Lower lobe of right lung (tissue), 2 donors: ENCODE results near the gene ZNF445. TPM values are rescaled to one million over a fixed set of nuclear protein-coding genes. Genes with fewer than 3 reads are reported as not detected.

Source experiments
- ATAC-seq, 2 donors: fragments of 200-7000 bp; cut with Tn5 transposase; one replicate each; pipeline ENCODE4 v1.9.1; 2020 to 2022; ENCODE audit warnings: mild to moderate bottlenecking in 2 of 2, moderate library complexity in 2 of 2
- DNase-seq: peaks from one replicate; pipeline ENCODE4 v3.0.0-alpha.2; 2020
- H3K27ac ChIP-seq: fragments of 200-600 bp; one replicate; pipeline ENCODE4 v1.8.0; 2022
- H3K27me3 ChIP-seq: fragments of 200-600 bp; one replicate; pipeline ENCODE4 v1.8.0; 2022; ENCODE audit warnings: low read depth
- H3K36me3 ChIP-seq: fragments of 200-600 bp; one replicate; pipeline ENCODE4 v1.8.0; 2022; ENCODE audit warnings: mild to moderate bottlenecking
- H3K4me1 ChIP-seq: fragments of 200-600 bp; one replicate; pipeline ENCODE4 v1.8.0; 2022
- H3K4me3 ChIP-seq: fragments of 200-600 bp; one replicate; pipeline ENCODE4 v1.8.0; 2022; ENCODE audit warnings: mild to moderate bottlenecking
- H3K9me3 ChIP-seq: fragments of 200-600 bp; one replicate; pipeline ENCODE4 v1.8.0; 2022
- intact Hi-C: fragments of 100-400 bp; cut with DNase I; formaldehyde crosslinking; loops from one replicate; pipeline ENCODE4 v1.11.0; 2022
- total RNA-seq: library from RNA; stranded (reverse); fragmentation: NEBNext Ultra II Directional; extraction: Animal tissue kit (Norgen Biotek cat#: 25700); gene quantifications from one replicate; pipeline ENCODE4 v1.2.1, GENCODE V29; 2021
- TF ChIP-seq, protein P1 (sequence below): fragments of 200-600 bp; IDR thresholded peaks from one replicate; pipeline ENCODE4 v1.8.0; 2022; ENCODE audit warnings: antibody characterized with exemption, mild to moderate bottlenecking
- donor health status: DM: no; HTN: yes; CAD: no; lungs with severe emphysema.

ZNF445 gene
- total RNA-seq, 1 donor from 2014 or later, result 21.1 TPM

DNA sequence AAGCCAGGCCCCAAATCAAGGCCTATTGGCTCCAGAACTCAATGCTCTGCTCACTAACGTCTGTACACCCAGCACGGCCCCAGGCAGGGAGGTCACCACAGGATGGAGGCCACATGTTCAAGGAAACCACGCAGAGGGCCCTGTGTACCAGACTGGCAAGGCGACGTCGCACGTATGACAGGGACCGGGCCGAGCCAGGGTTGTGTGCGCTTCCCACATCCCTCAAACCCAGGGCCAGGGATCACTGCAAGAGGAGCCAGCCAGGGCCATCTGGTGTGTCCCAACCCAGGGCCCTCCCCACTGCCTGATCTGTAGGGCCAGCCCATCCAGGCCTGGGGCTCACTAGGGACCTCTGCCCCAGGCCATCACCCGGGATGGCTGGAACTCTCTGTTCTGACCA, 62.0 kb downstream of the ZNF445 start:
- H3K36me3 ChIP-seq, result no peaks in the 10 kb centered on the region
- H3K27me3 ChIP-seq, result no peaks in the 10 kb centered on the region
- ATAC-seq (no peak), DNase-seq (no peak)
- H3K4me3 ChIP-seq, result no peak overlapping the region
- no peak overlapping the region for H3K27ac ChIP-seq
- intact Hi-C loops, result no loop called here
- no peaks in the 10 kb centered on the region for H3K9me3 ChIP-seq
- no peaks in the 10 kb centered on the region for H3K4me1 ChIP-seq
- TF ChIP-seq, protein P1, sequence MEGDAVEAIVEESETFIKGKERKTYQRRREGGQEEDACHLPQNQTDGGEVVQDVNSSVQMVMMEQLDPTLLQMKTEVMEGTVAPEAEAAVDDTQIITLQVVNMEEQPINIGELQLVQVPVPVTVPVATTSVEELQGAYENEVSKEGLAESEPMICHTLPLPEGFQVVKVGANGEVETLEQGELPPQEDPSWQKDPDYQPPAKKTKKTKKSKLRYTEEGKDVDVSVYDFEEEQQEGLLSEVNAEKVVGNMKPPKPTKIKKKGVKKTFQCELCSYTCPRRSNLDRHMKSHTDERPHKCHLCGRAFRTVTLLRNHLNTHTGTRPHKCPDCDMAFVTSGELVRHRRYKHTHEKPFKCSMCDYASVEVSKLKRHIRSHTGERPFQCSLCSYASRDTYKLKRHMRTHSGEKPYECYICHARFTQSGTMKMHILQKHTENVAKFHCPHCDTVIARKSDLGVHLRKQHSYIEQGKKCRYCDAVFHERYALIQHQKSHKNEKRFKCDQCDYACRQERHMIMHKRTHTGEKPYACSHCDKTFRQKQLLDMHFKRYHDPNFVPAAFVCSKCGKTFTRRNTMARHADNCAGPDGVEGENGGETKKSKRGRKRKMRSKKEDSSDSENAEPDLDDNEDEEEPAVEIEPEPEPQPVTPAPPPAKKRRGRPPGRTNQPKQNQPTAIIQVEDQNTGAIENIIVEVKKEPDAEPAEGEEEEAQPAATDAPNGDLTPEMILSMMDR, result no peak

DNA sequence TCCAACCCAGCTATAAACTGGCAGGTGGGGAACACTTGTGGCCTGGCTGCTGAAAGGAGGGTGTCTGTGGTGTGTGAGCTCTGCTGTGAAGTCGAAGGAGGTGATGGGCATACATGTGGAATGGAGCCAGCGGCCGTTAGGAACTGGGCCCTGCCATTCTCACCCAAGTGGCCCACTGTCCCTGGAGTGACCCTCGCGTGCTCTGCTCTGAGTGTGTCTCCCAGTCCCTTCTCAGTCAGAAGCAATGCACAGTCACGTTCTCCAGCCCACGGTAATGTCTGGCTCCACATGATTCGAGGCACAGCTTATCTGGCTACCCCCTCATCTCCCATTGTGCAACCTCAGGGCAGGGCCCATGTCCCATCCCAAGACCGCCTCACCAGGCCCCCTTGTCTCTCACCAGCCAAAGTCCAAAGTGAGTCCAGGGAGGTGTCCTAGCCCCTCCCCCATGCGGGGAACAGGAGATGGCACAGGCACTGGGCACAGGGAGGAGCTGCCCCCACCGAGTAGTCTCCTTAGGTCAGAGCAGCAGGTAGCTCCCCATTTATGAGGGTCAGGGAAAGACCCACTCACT, 62.9 kb downstream of the ZNF445 start:
- intact Hi-C loops, result no loop called here
- TF ChIP-seq, protein P1, result no peak

DNA sequence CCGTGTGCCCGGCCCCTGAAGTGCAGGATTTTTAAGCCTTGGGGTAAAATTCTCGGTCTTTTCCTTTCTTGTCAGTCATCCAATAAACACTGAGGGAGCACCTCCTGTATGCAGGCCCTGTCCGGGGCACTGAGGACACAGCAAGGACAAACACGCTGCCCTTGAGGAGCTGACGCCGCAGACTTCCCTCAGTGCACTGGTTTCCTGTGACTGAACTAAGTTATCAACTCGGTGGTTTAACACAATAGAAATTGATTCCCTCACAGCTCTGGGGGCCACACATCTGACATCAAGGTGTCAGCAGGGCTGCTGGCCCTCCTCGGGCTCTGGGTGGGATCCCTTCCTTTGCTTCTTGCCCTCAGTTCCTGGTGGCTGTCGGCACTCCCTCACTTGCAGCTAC, 65.1 kb downstream of the ZNF445 start:
- Histone ChIP-seq H3K4me1 (no peaks in the 10 kb centered on the region), H3K4me3 (no peak overlapping the region), H3K36me3 (peaks cover 4% of the 10 kb centered on the region), H3K27me3 (no peaks in the 10 kb centered on the region), H3K9me3 (no peaks in the 10 kb centered on the region), H3K27ac (no peak overlapping the region)
- ATAC-seq, result no peak
- no peak for DNase-seq
- intact Hi-C loops, result no loop called here
- TF ChIP-seq, protein P1, result no peak

More for the DNA sequence above, 62.9 kb downstream of the ZNF445 start:
- ATAC-seq, result no peak
- H3K36me3 ChIP-seq, result no peaks in the 10 kb centered on the region
- no peaks in the 10 kb centered on the region for H3K9me3 ChIP-seq
- H3K4me3 ChIP-seq, result no peak overlapping the region
- H3K4me1 ChIP-seq, result no peaks in the 10 kb centered on the region
- DNase-seq, result no peak
- H3K27ac ChIP-seq, result no peak overlapping the region
- H3K27me3 ChIP-seq, result no peaks in the 10 kb centered on the region

DNA sequence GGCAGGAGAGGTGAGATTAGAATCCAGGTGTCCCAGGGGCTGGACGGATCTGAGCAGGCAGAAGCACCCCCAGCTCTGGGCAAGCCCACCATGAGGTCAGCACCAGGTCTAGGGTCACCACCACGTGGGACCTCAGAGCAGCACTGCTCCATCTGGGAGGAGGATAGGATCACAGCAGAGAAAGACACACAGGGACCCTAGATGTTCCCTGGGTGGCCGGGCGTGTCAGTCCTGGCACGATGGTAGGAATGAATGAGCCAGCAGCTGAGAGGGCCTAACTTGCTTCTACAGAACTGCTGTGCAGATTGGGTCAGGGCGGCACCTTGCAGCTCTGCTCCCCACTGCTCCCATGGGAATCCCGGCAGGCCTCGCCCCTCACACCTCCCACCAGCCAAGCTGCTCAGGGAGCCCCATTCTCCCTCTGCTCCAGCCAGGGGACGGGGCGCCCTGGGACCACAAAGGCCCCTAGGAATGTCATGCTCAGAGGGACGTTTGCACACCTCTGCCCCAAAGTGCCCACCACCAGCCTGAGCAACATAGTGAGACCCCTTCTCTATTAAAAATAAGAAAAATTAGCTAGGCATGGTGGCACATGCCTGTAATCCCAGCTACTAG, 66.3 kb downstream of the ZNF445 start:
- intact Hi-C loops, result no loop called here
- no peak overlapping the region for H3K27ac ChIP-seq
- ATAC-seq (no peak), DNase-seq (no peak)
- no peaks in the 10 kb centered on the region for H3K27me3 ChIP-seq
- TF ChIP-seq, protein P1, result no peak
- no peaks in the 10 kb centered on the region for H3K9me3 ChIP-seq
- H3K36me3 ChIP-seq, result peaks cover 6% of the 10 kb centered on the region
- H3K4me1 ChIP-seq, result no peaks in the 10 kb centered on the region
- no peak overlapping the region for H3K4me3 ChIP-seq

DNA sequence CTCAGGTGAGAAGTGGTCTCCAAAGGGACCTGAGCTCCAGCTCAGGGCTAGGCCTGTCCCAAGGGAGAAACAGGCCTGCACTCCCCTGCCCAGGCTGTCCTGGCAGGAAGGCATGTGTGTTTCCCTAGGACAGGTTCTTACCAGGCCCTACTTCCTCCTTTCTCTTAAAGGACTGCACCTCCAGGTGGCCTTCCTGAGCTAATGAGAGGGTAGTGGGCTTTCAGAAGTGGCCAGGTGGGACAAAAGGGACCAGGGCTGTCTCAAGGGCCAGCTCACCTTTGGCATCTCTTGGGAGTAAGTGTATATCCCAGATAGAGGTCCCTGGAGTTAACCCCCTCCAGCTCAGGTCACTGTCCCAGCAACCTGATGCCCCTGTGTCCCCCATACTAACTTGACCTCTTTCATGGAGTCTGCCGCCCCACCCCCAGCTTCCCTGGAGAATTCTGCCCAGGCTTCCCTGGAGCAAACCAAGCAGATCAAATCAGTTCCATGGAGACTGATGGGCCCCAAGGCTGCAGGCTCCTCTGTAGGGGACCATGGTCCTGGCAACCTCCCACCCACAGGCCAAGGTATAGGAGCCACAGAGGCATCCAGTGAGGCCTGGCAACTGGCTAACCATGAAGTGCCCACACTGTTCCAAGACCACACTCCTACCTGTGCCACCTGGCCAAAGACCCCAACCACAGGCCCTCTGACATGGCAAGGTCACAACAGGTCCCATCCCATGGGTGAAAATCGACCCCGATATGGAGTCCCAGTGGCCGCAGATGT, 67.6 kb downstream of the ZNF445 start:
- DNase-seq (no peak), ATAC-seq (no peak)
- intact Hi-C loops, result no loop called here
- H3K27ac ChIP-seq, result no peak overlapping the region
- TF ChIP-seq, protein P1, result no peak
- H3K4me3 ChIP-seq, result no peak overlapping the region
- H3K9me3 ChIP-seq, result no peaks in the 10 kb centered on the region
- H3K27me3 ChIP-seq, result no peaks in the 10 kb centered on the region
- no peaks in the 10 kb centered on the region for H3K4me1 ChIP-seq
- peaks cover 6% of the 10 kb centered on the region for H3K36me3 ChIP-seq
